Keratinocyte (primary cell): Measurements from ENCODE around the gene CFAP91.

Source experiments
- CTCF ChIP-seq, 3 experiments: IDR thresholded peaks in 1 of 3; conservative IDR thresholded peaks in 1 of 3; optimal IDR thresholded peaks in 1 of 3; 2 replicates in 2 of 3; 3 replicates in 1 of 3; pipeline versions ENCODE3 to v1.5.1; 2011; ENCODE audit warnings: low read length in 3 of 3, mild to moderate bottlenecking in 3 of 3, moderate library complexity in 2 of 3, control low read depth in 1 of 3, inconsistent platforms in 1 of 3; ENCODE audit not compliant: insufficient read depth in 2 of 3; ENCODE audit errors: extremely low read depth in 1 of 3
- EZH2 ChIP-seq: IDR thresholded peaks from one replicate; pipeline ENCODE4 v1.6.1; 2012; ENCODE audit warnings: inconsistent platforms, mild to moderate bottlenecking, low read length, moderate library complexity

GRCh38 chr3:119659606-119660291 lies 43.1 kb upstream of the CFAP91 start:
- TF ChIP-seq EZH2 (no peak), CTCF (optimal IDR thresholded peaks at IDR 0.05 in 1 of 3, IDR thresholded peaks at IDR 0.05 in 1 of 3, conservative IDR thresholded peaks at IDR 0.05 in 1 of 3; ENCODE audit: extremely low read depth in 1 of 3, insufficient read depth in 2 of 3, low read length in 3 of 3) (no peak)
